ENCODE measurements around the gene XRCC5. TPM values are rescaled to one million over a fixed set of nuclear protein-coding genes. Genes with fewer than 3 reads are reported as not detected.

Gene XRCC5
- total RNA-seq, 1 experiment from 2014 or later: 618 TPM

DNA sequence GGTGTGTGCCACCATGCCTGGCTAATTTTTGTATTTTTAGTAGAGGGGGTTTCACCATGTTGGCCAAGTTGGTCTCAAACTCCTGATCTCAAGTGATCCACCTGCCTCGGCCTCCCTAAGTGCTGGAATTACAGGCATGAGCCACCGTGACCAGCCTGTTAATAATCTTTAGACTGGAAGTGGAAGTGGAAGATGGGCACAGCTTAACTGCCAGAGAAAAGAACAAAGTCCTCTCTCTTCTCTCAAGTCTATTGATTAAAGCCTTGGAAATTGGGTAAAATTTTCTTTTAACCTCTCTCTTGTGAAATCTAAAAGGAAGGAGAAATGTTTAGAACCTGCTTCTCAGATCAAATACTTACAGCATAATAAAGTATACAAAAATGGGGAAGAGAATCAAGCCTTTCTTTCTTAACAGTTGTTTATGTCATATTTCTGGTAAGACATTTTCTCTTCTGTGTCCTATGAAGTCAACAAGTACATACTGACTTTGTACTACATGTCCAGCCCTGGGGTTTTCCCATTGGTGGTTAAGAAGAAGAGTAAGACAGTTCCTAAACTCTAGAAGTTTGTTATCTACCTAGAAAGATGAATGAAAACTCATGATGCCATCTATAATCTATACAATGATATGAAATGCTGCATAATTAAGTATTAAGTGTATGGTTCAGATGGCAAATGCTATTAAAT lies 22.8 kb upstream of the XRCC5 start:
- Histone ChIP-seq H3K23ac (ENCODE audit: insufficient read length, low read depth, low read length) (no peak overlapping the region), H3K27me3 (ENCODE audit: insufficient read depth, low read length) (no peaks in the 10 kb centered on the region; the same call in 1 of the 2 replicates), H3K4ac (ENCODE audit: low read depth, low read length) (no peak overlapping the region), H2AK5ac (ENCODE audit: insufficient read length, low read length) (no peak overlapping the region), H4K5ac (ENCODE audit: insufficient read length, low read depth, low read length) (no peak overlapping the region), H3K9me3 (ENCODE audit: control insufficient read depth, low read depth, low read length) (no peaks in the 10 kb centered on the region), H3K23me2 (ENCODE audit: insufficient read length, low read depth, low read length, poor library complexity, severe bottlenecking) (peaks cover 12% of the 10 kb centered on the region), H2BK20ac (ENCODE audit: low read depth, low read length, poor library complexity, severe bottlenecking) (no peak overlapping the region), H2BK5ac (ENCODE audit: insufficient read length, low read length) (no peak overlapping the region), H3K4me1 (ENCODE audit: insufficient read depth, low read length) (peaks cover 12% of the 10 kb centered on the region), H3K56ac (ENCODE audit: insufficient read length, low read depth, low read length) (no peak overlapping the region), H2BK15ac (ENCODE audit: low read depth, low read length) (no peak overlapping the region), H3K18ac (ENCODE audit: insufficient read length, low read depth, low read length) (no peak overlapping the region), H3K79me2 (ENCODE audit: insufficient read depth, low read length) (no peaks in the 10 kb centered on the region), H3K4me2 (ENCODE audit: insufficient read depth, insufficient read length, low read length) (no peak overlapping the region), H3K14ac (ENCODE audit: insufficient read depth, low read length) (no peak overlapping the region), H3K9ac (ENCODE audit: extremely low read depth, insufficient read length, low read length) (no peak overlapping the region), H3T11ph (ENCODE audit: low read length) (no peak overlapping the region), H4K8ac (replicated peaks; ENCODE audit: insufficient read length, low read depth, low read length) (no peak overlapping the region), H3K27ac (ENCODE audit: insufficient read length, low read depth, low read length) (no peak overlapping the region), H2BK12ac (ENCODE audit: insufficient read length, low read depth, low read length) (no peak overlapping the region), H4K91ac (ENCODE audit: insufficient read length, low read depth, low read length) (no peak overlapping the region), H2BK120ac (ENCODE audit: low read depth, low read length, poor library complexity, severe bottlenecking) (no peak overlapping the region), H3K79me1 (ENCODE audit: insufficient read depth, low read depth, low read length, poor library complexity, severe bottlenecking) (no peaks in the 10 kb centered on the region), H2AFZ (ENCODE audit: low read length) (no peak overlapping the region), H4K20me1 (ENCODE audit: control insufficient read depth, insufficient read depth, insufficient read length) (no peaks in the 10 kb centered on the region)
- no peak overlapping the region for H3K4me3 Mint-ChIP-seq
- H3K27ac Mint-ChIP-seq: no peak overlapping the region
- no CpG with 5 or more reads among the region's 2 CpGs for WGBS (ENCODE audit: extremely low coverage, insufficient read length, low lambda C conversion rate)
- TF ChIP-seq, protein P1, sequence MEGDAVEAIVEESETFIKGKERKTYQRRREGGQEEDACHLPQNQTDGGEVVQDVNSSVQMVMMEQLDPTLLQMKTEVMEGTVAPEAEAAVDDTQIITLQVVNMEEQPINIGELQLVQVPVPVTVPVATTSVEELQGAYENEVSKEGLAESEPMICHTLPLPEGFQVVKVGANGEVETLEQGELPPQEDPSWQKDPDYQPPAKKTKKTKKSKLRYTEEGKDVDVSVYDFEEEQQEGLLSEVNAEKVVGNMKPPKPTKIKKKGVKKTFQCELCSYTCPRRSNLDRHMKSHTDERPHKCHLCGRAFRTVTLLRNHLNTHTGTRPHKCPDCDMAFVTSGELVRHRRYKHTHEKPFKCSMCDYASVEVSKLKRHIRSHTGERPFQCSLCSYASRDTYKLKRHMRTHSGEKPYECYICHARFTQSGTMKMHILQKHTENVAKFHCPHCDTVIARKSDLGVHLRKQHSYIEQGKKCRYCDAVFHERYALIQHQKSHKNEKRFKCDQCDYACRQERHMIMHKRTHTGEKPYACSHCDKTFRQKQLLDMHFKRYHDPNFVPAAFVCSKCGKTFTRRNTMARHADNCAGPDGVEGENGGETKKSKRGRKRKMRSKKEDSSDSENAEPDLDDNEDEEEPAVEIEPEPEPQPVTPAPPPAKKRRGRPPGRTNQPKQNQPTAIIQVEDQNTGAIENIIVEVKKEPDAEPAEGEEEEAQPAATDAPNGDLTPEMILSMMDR (conservative IDR thresholded peaks at IDR 0.05): no peak
- H3K27me3 Mint-ChIP-seq (ENCODE audit: low read depth): no peaks in the 10 kb centered on the region; the same call in 1 of the 2 replicates
- H3K9me3 Mint-ChIP-seq: no peaks in the 10 kb centered on the region
- peaks cover 27 to 29% of the 10 kb centered on the region in 2 experiments for H3K4me1 Mint-ChIP-seq
- DNase-seq: no peak
- H3K36me3 Mint-ChIP-seq (ENCODE audit: insufficient read depth in 1 of 3, low read depth in 3 of 3): no peaks in the 10 kb centered on the region; a peak in 1 of 7 replicates
